Kidney (tissue), 14 donors: ENCODE measurements around the gene PDE6G. TPM values are rescaled to one million over a fixed set of nuclear protein-coding genes. Genes with fewer than 3 reads are reported as not detected.

ENCODE experiments used
- DNase-seq, 5 donors: peaks; one replicate each; pipeline ENCODE4 v3.0.0-alpha.2; 2013 to 2020
- FAIRE-seq: peaks from 2 replicates; lab custom pipeline; 2012; peaks lifted over from hg19 to GRCh38; lab: Jason Lieb, UNC
- H3K27ac ChIP-seq, 2 donors: one replicate each; pipeline ENCODE4 v1.7.0; 2013; ENCODE audit warnings: low read depth in 2 of 2, low read length in 2 of 2, inconsistent platforms in 1 of 2
- H3K27me3 ChIP-seq: one replicate; pipeline ENCODE4 v1.7.1; 2013; ENCODE audit warnings: low read length, inconsistent platforms; ENCODE audit not compliant: control insufficient read depth, insufficient read depth
- H3K36me3 ChIP-seq, 3 donors: one replicate each; pipeline versions ENCODE4 v1.7.0 to v1.7.1; 2013; ENCODE audit warnings: low read length in 3 of 3, control low read depth in 1 of 3, inconsistent platforms in 1 of 3; ENCODE audit not compliant: insufficient read depth in 3 of 3, control insufficient read depth in 2 of 3
- H3K4me1 ChIP-seq, 3 donors: one replicate each; pipeline versions ENCODE4 v1.7.0 to v1.7.1; 2013; ENCODE audit warnings: low read length in 3 of 3, inconsistent platforms in 1 of 3, low read depth in 1 of 3; ENCODE audit not compliant: control insufficient read depth in 2 of 3, insufficient read depth in 2 of 3
- H3K4me3 ChIP-seq, 3 donors: one replicate each; pipeline versions ENCODE4 v1.7.0 to v1.8.1; 2013; ENCODE audit warnings: low read length in 3 of 3, control low read depth in 1 of 3, inconsistent platforms in 1 of 3
- H3K9ac ChIP-seq, 3 donors: one replicate each; pipeline versions ENCODE4 v1.7.0 to v1.7.1; 2013; ENCODE audit warnings: low read length in 3 of 3, control low read depth in 1 of 3, inconsistent platforms in 1 of 3
- H3K9me3 ChIP-seq, 3 donors: one replicate each; pipeline versions ENCODE4 v1.7.0 to v1.7.1; 2013; ENCODE audit warnings: low read length in 3 of 3, control low read depth in 1 of 3, inconsistent platforms in 1 of 3; ENCODE audit not compliant: control insufficient read depth in 2 of 3, insufficient read depth in 1 of 3
- CTCF ChIP-seq: IDR thresholded peaks from 3 replicates; pipeline ENCODE4 v1.5.1; 2012; ENCODE audit warnings: mild to moderate bottlenecking, moderate library complexity, borderline replicate concordance; ENCODE audit not compliant: insufficient read depth; ENCODE audit errors: extremely low read depth
- intact Hi-C: fragments of 100-400 bp; cut with DNase I; formaldehyde crosslinking; loops from one replicate; pipeline ENCODE4 v1.11.1; 2022
- polyA plus RNA-seq: library from polyadenylated mRNA; stranded (reverse); fragments of 350-450 nt; fragmentation: Illumina TruSeq; extraction: RNeasy Lipid Tissue Mini Kit (QIAGEN cat#74804); gene quantifications from one replicate; pipeline ENCODE4 v1.2.3, GENCODE V29; 2014; ENCODE audit warnings: low read depth, low replicate concordance; ENCODE audit not compliant: insufficient read depth
- total RNA-seq: library from RNA; stranded (reverse); fragmentation: NEBNext Ultra II Directional; extraction: Animal tissue kit (Norgen Biotek cat#: 25700); gene quantifications from one replicate; pipeline ENCODE4 v1.2.1, GENCODE V29; 2021
- donor health status: control.
- donor health status: control.
- donor health status: control.
- donor health status: control.
- donor health status: control.
- donor health status: DM: yes; HTN: yes; CAD: no.
- donor health status: Normal renal cell carcinoma (clear cell type).

PDE6G gene
- total and polyA plus RNA-seq, 2 donors from 2014 or later: 3.2 to 5.4 TPM

GRCh38 chr17:81656835-81657234, 493 bp upstream of the PDE6G start:
- intact Hi-C loops: no loop called here
- no peak for TF ChIP-seq CTCF
- Histone ChIP-seq H3K27me3 (no peaks in the 10 kb centered on the region), H3K9me3 (no peaks in the 10 kb centered on the region), H3K4me1 (peaks cover 0 to 2% (median 0%) of the 10 kb centered on the region in 3 donors), H3K9ac (no peak overlapping the region), H3K27ac (no peak overlapping the region), H3K36me3 (no peaks in the 10 kb centered on the region), H3K4me3 (no peak overlapping the region)
- no peak for FAIRE-seq
- peak in 1 of 5 donors; percentile 9 for DNase-seq

- intact Hi-C loops: no loop called here
- DNase-seq (no peak), FAIRE-seq (no peak)
- Histone ChIP-seq H3K4me1 (peaks cover 0 to 2% (median 0%) of the 10 kb centered on the region in 3 donors), H3K27ac (no peak overlapping the region), H3K9me3 (no peaks in the 10 kb centered on the region), H3K36me3 (no peaks in the 10 kb centered on the region), H3K9ac (no peak overlapping the region), H3K27me3 (no peaks in the 10 kb centered on the region), H3K4me3 (no peak overlapping the region)
- no peak for TF ChIP-seq CTCF
Observed at GRCh38 chr17:81655378-81656117, 794 bp downstream of the PDE6G start.

- TF ChIP-seq CTCF: no peak
- FAIRE-seq (no peak), DNase-seq (peak in 4 of 5 donors; percentile 58 to 79 (median 71))
- Histone ChIP-seq H3K36me3 (no peaks in the 10 kb centered on the region), H3K4me1 (peaks cover 0 to 2% (median 0%) of the 10 kb centered on the region in 3 donors), H3K9ac (no peak overlapping the region), H3K27ac (no peak overlapping the region), H3K9me3 (peaks cover 0 to 1% (median 0%) of the 10 kb centered on the region in 3 donors), H3K4me3 (no peak overlapping the region), H3K27me3 (peaks cover 6% of the 10 kb centered on the region)
- intact Hi-C loops: no loop called here
Observed at GRCh38 chr17:81652906-81653771, 3.2 kb downstream of the PDE6G start.
